Neural progenitor cell (in vitro differentiated cells): Measurements from ENCODE around the gene ARPIN.

Experiments used
- CTCF ChIP-seq: fragments of 200-600 bp; sonication (generic); IDR thresholded peaks from 2 replicates; pipeline ENCODE4 v1.5.1; 2017; ENCODE audit warnings: antibody characterized with exemption, mild to moderate bottlenecking
- EZH2 ChIP-seq: fragments of 200-600 bp; sonication (generic); IDR thresholded peaks from 2 replicates; pipeline ENCODE4 v1.6.1; 2017; ENCODE audit warnings: antibody characterized with exemption, mild to moderate bottlenecking, moderate library complexity
- EZH2phosphoT487 ChIP-seq: fragments of 200-600 bp; sonication (generic); IDR thresholded peaks from 2 replicates; pipeline ENCODE4 v1.6.1; 2017; ENCODE audit warnings: antibody characterized with exemption

GRCh38 chr15:89855948-89856347 is 56.8 kb downstream of the ARPIN start:
- TF ChIP-seq EZH2phosphoT487 (no peak), CTCF (no peak), EZH2 (no peak)
